Heart left ventricle (tissue), 13 donors: ENCODE data around the gene OSBP2.

Experiments
- POLR2A ChIP-seq, 2 donors: fragments of 450-650 bp; IDR thresholded peaks; one replicate each; pipeline ENCODE4 v1.6.1; 2017; ENCODE audit warnings: antibody characterized with exemption in 2 of 2, mild to moderate bottlenecking in 2 of 2, moderate library complexity in 2 of 2
- TF ChIP-seq, protein P1 (sequence below), 12 donors: fragments of 200-600 bp; sonication (generic) in 4 of 12; IDR thresholded peaks; one replicate each; pipeline versions ENCODE4 v1.5.0 to v1.8.0; 2018 to 2022; ENCODE audit warnings: antibody characterized with exemption in 12 of 12, mild to moderate bottlenecking in 5 of 12
- donor health status: ischemic (EF 13 %, LVEDD 7.1; RV severe dilation, severe dysfunction).
- donor health status: DM: no; HTN: yes; CAD: no.
- donor health status: DM: no; HTN: no; CAD: no.
- donor health status: ischemic (EF 25% LVEDD 6.9; RV normal size, moderate dysfunction).
- donor health status: ischemic (EF 25% LVEDD 5.7; RV mildly dilated, moderate dysfunction).
- donor health status: ischemic (EF 35%, LVEDD 5.7; RV mildly dilated, moderate dysfunction).
- donor health status: nonischemic (EF 11% LVEDD 7.7; RV severe dilation, severe dysfunction).
- donor health status: DM: yes; HTN: yes; CAD: no.
- donor health status: PGD.
- donor health status: ischemic (EF 29% LVEDD 5.4; RV normal size, mild dysfunction).
- donor health status: nonischemic (EF 23%, LVEDD 6.1; RV moderate dilation, normal function).

DNA sequence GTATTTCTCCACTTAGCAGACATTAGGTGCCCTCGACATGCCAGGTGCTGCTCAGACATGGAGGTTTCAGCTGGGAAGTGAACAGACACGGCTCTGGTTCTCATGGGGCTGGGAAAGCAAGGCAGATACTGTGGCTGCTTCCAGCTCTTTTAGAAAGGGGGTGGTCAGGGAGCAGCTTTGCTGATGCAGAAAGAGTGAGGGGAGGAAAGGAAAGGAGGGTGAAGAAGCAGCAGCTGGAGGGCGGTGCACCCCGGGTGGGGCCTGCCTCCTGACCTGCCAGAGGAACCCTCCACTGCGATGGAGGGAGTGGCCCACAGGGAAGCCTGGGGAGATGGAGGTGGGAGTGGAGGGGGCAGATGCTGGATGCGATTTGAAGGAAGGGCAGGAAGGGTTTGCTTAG lies 197.1 kb downstream of the OSBP2 start:
- TF ChIP-seq, protein P1, sequence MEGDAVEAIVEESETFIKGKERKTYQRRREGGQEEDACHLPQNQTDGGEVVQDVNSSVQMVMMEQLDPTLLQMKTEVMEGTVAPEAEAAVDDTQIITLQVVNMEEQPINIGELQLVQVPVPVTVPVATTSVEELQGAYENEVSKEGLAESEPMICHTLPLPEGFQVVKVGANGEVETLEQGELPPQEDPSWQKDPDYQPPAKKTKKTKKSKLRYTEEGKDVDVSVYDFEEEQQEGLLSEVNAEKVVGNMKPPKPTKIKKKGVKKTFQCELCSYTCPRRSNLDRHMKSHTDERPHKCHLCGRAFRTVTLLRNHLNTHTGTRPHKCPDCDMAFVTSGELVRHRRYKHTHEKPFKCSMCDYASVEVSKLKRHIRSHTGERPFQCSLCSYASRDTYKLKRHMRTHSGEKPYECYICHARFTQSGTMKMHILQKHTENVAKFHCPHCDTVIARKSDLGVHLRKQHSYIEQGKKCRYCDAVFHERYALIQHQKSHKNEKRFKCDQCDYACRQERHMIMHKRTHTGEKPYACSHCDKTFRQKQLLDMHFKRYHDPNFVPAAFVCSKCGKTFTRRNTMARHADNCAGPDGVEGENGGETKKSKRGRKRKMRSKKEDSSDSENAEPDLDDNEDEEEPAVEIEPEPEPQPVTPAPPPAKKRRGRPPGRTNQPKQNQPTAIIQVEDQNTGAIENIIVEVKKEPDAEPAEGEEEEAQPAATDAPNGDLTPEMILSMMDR (IDR thresholded peaks at IDR 0.05): no peak
- no peak for TF ChIP-seq POLR2A (IDR thresholded peaks at IDR 0.05)
